HG02885 (cell line): ENCODE measurements around the gene ATP6V0E1.
"Not testable (repeated sequence)": the region's sequence is repeated elsewhere in the genome, so short reads cannot be mapped to it uniquely, and the experiment has no call there.

Source experiments
- ATAC-seq: cut with Tn5 transposase; IDR thresholded peaks from one replicate; pipeline ENCODE4 v1.9.1; 2021; ENCODE audit warnings: mild to moderate bottlenecking; ENCODE audit not compliant: unreplicated experiment, poor library complexity

Gene ATP6V0E1

DNA sequence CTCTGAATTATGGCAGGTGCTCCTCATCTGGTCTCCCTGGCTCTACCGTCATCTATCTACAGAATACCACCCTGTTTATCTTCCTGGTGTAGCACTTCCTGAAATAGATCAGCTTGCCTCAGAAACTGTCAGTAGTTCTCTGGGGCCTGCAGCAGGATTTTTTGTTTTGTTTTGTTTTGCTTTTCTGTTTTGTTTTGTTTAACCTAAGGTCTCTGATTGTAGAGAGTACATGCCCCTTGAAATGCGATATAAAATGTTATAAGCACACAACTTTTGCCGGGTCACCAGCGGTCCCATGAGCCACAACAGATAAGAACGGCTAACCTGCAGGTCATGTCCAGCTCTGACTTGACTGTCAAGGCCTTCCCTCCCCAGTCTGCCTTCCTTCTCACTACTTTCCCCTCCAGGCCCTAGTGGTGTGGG lies 45.9 kb downstream of the ATP6V0E1 start:
- ATAC-seq: no peak

DNA sequence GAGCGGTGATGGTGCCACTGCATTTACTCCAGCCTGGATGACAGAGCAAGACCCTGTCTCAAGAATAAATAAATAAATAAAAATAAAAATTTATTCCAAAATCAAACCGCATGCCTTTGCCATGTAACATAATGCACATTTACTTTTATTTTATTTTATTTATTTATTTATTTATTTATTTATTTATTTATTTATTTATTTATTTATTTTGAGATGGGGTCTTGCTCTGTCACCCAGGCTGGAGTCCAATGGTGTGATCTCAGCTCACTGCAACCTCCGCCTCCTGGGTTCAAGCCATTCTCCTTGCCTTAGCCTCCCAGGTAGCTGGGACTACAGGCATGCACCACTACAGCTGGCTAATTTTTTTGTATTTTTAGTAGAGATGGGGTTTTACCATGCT lies 48.5 kb downstream of the ATP6V0E1 start:
- not testable (repeated sequence) for ATAC-seq

DNA sequence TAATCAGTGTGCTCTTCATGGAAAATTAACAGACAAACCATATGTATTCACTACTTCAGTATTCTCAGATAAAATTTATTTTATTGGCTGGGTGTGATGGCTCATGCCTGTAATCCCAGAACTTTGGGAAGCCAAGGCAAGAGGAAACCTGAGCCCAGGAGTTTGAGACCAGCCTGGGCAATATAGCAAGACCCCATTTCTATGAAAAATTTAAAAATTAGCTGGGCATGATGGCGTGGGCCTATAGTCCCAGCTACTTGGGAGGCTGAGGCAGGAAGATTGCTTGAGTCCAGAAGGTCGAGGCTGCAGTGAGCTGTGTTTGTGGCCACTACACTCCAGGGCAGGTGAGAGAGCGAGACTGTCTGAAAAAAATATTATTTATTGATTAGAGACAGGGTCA lies 49.2 kb downstream of the ATP6V0E1 start:
- no peak for ATAC-seq

- no peak for ATAC-seq
Measured at GRCh38 chr5:173033923-173034322, 50.4 kb downstream of the ATP6V0E1 start.

- ATAC-seq: peak; percentile 45
Measured at GRCh38 chr5:173035904-173036707, 52.5 kb downstream of the ATP6V0E1 start.

DNA sequence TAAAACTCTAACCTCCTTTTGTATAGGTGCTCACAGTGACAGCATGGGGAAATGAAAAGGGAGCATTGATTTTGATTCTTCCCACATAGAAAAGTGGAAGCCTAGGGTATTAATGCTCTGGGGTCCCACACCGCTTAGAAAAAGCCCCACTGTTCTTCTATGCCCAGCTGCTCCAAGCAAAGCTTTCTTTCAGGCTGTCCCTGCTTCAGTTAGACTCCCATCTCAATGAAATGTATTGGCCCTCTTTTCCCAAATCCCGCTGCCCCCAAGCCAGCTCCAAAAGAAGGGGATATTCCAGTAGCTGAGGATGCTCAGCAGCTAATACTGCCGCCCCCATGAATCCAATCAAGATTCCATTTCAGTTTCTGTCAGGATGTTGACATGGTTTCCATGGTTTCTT lies 55.6 kb downstream of the ATP6V0E1 start:
- no peak for ATAC-seq

DNA sequence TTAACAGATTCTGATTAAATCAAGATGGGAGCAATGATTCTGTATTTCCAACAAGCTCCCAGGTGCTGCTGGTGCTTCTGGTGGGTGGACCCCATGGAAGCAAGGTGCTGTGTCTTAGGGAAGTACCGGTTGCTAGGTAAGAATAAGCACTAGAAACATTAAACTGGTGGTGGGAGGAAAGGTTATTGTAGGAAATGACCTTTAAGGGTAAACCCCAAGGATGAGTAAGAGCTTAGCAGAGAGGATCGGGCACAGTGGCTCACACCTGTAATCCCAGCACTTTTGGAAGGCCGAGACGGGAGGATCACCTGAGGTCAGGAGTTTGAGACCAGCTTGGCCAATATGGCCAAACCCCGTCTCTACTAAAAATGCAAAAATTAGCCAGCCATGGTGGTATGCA lies 56.4 kb downstream of the ATP6V0E1 start:
- ATAC-seq: no peak

GRCh38 chr5:173041881-173042762 lies 58.6 kb downstream of the ATP6V0E1 start:
- ATAC-seq: no peak

- ATAC-seq: no peak
Measured at GRCh38 chr5:173042763-173043107, 59.2 kb downstream of the ATP6V0E1 start.

GRCh38 chr5:173045474-173045873 lies 61.9 kb downstream of the ATP6V0E1 start:
- no peak for ATAC-seq

- ATAC-seq: not testable (repeated sequence)
Measured at GRCh38 chr5:173047096-173047837, 63.7 kb downstream of the ATP6V0E1 start.

- ATAC-seq: no peak
Measured at GRCh38 chr5:173047838-173048105, 64.2 kb downstream of the ATP6V0E1 start.

- ATAC-seq: no peak
Measured at GRCh38 chr5:173050791-173051190, 67.2 kb downstream of the ATP6V0E1 start.

- no peak for ATAC-seq
Measured at GRCh38 chr5:173051746-173052145, 68.2 kb downstream of the ATP6V0E1 start.

DNA sequence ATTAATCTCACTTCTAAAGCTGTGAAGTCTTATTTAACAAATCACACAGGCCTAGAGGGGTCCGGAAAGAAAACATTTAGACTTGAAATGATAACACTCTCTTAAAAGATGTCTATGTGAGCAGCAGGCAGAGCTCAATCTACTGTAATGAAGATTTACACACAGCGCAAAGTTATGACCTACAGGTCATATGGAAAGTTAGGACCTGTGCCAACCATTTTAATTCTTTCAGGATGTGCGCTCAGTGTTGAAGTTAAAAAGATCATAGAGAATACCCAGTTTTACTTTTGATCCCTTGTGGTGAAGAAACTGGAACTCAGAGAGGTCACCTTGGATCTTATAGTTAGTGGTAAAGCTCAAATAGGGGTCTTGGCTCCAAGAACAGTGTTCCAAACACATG lies 69.5 kb downstream of the ATP6V0E1 start:
- ATAC-seq: no peak

GRCh38 chr5:173055042-173055721 lies 71.6 kb downstream of the ATP6V0E1 start:
- ATAC-seq: no peak

GRCh38 chr5:173055722-173055982 lies 72.1 kb downstream of the ATP6V0E1 start:
- no peak for ATAC-seq

DNA sequence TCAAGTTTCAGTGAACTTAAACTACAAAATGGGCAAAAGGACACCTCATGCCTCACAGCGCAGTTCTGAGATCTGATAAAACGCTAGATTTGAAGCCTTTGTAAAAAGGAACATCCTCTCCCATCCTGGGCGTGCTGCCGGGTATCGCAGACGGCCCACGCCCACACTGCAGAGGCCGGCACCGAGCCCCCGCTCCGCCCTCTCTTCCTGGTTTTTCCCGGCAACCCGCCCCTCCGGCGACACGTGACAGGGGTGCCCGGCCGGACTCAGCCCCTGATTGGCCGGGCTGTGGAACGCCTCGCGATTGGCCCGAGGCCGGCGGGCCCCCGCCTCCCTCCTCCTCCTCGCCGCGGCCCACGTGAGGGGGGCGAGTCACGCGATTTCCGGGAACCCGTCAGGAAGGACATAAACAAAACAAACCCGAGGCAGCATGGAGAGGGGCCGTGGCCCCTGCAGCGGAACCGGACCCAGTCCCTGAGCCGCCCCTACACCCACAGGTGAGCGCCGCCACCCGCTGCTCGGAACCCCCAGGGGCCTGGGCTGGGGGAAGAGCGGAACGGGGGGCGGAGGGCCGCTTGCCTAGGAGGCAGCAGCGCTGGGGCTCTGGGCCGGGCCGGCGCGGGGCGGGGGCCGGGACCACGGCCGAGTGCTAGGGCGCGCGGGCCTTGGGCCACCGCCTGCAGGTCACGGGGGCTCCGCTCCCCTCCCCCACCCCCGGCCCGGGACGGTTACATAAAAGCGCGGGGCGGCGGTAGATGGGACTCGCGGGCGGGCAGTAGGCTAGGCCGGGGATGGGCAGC lies 72.6 kb downstream of the ATP6V0E1 start, which contains the start of gene CREBRF:
CREBRF (plus strand) TSS at position 370 of the 800 bp plus-strand sequence. CDS start 24,424 bp downstream, outside the sequence.
- ATAC-seq: peak; percentile 77

DNA sequence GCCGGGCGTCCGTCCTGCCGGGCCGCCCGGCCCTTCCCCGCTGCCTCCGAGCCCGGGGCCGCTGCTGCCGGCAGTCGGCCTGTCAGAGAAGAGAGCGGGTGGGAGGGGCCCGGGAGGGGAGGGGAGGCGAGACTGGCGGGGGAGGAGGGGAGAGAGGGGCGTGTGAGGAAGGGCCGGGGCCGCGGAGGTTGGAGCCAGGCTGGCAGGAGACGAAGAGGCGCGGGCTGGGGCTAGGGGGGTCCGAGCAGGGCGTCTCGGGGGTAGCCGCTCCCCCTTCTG lies 73.2 kb downstream of the ATP6V0E1 start:
- ATAC-seq: peak; percentile 31
